GM15510 (cell line): ENCODE data around the gene TNNI2.

Experiments used
- POLR2A ChIP-seq: IDR thresholded peaks from 3 replicates; pipeline ENCODE4 v1.6.1; 2011; ENCODE audit warnings: borderline replicate concordance; ENCODE audit not compliant: insufficient read length; ENCODE audit errors: extremely low read depth

TNNI2 gene

DNA sequence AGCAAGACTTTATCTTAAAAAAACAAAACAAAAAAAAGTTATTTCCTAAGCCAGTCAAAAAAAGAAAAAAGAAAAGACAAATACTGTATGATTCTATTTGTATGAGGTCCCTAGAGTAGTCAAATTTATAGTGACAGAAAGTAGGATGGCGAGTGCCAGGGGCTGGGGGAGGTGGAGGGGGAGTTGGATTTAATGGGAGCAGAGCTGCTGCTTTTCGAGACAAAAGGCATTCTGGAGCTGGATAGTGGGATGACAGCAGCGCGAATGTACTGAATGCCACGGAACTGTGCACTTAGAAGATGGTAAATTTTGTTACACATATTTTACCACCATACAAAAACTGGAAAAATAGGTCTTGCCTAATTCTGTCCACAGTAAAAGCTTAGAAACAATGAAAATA, 21.8 kb upstream of the TNNI2 start:
- no peak for TF ChIP-seq POLR2A

DNA sequence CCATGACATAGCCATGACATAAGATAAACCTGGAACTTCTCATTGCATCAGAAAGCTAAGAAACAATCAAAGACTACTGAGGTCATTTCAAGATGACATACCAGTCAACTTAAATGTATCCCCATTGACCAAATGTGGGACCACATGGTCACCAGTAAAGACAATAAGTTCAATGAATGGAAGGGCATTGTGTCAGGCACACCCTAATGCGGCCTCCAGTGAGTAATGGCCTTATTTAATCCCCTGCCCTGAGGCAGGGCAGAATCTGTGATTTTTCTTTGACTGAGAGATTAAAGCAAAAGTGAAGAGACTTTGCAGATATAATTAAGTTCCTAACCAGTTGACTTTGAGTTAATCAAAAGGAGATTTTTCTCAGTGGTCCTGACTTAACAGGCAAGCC, 21.3 kb upstream of the TNNI2 start:
- no peak for TF ChIP-seq POLR2A

DNA sequence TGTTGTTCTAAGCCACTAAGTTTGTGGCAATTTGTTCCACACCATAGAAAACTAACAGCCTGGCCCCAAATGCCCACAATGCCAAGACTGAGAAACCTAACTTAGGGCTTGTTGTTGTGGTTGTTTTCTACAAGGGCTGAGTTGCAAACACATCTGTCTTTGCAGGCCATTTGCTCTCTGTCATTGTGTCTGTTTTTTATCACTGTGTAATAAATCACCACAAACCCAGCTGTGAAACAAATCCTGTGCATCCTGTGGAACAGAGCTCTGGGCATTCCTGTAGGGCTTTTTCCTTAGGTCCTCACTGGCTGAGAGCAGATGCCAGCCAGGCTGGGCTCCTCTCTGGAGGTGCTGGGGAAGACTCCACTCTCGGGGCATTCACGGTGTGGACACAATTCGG, 19.7 kb upstream of the TNNI2 start:
- TF ChIP-seq POLR2A: no peak

DNA sequence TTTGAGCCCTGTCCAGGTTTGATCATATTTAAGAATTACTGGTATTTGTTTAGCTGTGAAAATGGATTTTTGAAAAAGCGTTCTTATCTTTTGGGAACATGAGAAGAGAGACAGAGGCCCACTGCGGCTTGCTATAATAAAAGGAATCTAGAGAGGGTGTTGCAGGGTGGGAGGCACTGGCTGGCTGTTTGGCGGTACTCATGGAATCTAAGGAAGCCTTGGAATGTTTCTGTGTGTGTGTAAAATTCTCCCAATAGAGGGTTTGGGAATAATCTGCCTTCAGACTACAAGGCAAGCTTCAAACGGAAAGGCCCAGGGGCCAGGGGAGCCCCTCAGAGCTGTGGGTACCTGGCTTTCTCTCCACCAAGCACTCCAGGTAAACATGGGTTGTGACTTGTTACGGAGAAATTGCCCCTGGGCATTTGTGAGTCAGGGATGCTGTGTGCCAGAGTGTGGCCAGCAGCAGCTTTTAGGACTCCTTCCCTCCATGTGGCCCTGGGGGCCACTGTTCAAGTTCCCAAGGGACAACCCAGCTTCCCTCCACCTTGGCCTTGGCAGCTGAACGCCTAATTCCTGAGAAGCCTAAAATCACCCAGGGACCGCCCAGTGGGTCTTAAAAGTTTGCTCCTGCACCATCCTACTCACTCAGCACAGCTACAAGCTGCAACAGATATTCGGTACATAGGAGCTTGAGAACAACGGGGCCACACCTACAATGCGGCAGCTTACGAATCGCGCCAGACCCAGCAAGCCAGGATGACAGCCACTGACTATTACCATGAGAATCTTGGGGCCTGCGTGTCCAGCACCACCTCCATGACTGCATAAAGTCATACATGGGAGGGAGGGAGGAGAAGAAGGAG, 18.1 kb upstream of the TNNI2 start:
- TF ChIP-seq POLR2A: no peak

DNA sequence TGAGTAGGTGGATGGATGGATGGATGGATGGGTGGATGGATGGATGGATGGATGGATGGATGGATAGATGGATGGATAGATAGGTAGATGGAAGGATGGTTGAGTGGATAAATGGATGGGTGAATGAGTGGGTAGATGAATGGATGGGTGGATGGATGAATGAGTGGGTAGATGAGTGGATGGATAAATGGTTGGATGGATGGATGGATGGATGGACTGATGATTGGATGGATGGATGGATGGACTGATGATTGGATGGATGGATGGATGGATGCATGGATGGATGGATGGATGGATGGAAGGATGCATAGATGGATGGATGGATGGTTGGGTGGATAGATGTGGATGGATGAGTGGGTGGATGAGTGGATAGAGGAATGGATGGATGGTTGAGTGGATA, 17.2 kb upstream of the TNNI2 start:
- TF ChIP-seq POLR2A: no peak

DNA sequence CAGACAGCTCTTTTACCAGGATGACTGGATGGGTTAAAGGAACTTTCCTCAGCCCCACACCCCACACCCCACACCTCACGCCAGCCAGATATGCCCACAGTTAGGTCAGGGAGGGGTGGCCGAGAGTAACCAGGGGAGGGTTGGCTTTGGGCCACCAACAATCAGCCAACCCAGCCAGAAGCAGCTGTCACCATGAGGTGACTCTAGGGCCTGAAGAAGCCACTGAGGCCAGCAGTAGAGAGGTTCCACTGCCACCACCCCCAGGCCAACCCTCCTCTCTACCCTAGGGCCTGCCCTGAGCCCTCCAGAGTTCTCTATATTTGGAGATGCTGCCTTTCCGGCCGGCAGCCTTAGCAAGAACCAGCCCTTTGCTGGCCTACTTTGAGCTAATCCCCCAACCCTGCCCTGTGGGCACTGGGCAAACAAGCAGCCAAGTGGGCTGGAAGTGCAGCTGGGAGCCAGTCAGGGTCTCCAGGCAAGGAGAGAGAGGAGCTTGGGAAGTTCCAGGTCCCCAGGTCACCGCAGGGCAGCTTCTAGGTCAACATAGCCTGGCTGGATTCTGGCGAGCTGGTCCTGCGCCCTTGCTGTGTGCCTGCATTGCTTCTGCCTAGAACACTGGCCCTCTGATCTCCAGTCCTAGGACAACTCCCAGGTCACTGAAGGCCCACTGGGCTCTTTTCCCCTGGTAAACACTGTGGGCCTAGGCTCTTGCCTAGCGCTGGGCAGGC, 16.0 kb upstream of the TNNI2 start:
- TF ChIP-seq POLR2A: no peak

DNA sequence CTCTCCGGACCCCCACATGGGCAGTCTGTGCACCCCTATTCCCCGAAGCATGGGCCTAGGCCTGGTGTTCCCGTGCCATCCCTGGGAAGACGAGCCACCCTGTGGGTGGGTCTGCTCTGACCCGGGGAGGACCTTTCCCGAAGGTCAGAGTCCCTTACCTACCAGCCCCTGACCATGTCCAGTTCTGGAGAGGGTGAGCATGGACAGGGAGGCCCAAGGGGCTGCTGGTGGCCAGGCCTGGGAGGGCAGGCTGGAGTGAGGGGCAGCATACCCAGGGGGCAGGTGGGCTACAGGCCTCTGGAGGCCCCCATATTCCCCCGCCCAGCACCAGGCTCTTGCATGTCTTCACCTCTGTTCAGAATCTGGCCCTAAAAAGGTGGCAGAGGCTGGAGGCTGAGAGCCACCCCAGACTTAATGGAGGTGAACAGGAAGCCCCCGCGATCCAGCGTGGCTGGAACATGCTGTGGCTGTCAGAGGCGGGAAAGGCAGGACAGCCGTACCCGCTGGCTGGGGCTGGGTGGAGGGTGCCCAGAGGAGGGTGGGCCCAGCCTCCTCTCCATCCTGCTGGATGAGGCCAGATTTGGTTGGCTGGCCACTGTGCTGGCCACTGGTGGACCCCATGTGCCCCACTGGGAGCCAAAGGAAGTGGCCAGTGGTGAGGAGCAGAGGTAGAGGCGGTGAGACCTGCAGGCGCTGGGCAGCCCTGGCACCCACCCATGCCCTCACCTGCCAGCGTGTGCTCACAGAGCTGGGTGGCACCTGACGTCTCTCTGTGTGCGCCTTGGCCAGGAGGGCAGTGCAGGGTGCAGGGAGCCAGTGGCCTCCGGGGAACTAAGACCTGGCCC, 15.2 kb upstream of the TNNI2 start:
- no peak for TF ChIP-seq POLR2A

DNA sequence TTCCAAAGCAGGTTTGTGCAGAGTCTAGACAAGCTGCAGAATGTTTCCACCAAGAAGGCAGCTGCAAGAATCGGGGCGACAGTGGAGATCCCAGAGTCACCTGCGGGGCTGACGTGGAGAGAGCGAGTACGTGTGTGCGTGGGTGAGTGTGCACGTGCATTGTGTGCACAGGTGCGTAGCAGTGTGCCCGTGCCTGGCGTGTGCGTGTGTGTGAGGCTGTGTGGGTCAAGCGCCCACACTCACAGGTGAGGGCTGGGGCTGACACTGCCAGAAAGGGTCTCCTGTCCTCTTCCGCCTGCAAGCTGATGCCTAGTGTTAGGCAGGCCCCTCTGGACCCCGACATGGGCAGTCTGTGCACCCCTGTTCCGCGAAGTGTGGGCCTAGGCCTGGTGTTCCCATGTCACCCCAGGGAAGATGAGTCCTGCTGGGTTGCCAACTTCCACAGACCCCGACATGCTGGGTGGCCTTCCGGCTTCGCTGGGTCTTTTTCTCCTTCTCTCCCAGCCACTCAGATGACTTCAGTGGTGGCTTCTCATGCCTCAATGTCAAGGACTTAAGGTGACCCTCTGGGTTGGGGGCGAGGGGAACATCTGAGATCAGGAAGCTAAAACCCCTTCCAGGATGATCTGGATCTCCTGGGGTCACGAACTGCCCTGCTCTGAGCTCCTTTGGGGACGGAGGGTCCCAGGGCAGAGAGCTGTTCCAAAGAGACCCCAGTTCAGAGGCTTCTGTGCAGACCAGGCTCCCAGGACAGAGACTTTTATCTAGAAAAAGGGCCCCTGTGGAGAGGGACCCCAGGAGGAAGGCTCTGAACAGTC, 14.4 kb upstream of the TNNI2 start:
- no peak for TF ChIP-seq POLR2A

DNA sequence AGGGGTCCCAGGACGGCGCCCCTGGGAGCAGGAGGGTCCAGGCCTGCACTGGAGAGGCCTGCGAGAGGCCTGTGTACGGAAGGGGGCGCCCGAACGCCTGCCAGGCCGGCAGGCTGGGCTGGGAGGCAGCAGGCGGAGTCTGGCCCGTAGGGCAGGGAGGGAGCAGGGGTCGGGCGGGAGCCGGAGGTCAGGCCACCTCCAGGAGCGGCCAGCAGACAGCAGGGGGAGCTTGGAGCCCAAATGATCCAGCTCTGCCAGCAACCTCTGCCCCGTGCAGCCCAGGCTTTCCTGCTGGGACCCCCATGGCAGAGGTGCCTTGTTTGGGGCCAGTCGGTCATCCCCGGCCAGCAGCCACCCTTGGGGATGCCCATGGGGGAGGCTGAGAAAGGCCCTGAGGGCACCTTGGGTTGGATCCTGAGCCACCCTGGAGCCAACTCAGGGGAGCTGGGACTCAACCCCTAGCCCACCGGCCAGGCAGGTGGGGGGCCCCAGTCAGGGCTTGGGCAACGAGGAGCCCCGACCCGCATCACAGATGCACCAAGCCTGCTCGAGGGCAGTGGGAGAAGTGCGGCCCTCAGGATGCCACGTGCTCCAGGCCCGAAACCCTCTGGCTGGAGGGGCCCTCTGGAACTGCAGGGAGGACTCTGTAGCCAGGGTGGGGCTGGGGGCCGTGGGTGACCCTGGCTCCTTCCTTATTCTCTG, 13.6 kb upstream of the TNNI2 start:
- TF ChIP-seq POLR2A: no peak

DNA sequence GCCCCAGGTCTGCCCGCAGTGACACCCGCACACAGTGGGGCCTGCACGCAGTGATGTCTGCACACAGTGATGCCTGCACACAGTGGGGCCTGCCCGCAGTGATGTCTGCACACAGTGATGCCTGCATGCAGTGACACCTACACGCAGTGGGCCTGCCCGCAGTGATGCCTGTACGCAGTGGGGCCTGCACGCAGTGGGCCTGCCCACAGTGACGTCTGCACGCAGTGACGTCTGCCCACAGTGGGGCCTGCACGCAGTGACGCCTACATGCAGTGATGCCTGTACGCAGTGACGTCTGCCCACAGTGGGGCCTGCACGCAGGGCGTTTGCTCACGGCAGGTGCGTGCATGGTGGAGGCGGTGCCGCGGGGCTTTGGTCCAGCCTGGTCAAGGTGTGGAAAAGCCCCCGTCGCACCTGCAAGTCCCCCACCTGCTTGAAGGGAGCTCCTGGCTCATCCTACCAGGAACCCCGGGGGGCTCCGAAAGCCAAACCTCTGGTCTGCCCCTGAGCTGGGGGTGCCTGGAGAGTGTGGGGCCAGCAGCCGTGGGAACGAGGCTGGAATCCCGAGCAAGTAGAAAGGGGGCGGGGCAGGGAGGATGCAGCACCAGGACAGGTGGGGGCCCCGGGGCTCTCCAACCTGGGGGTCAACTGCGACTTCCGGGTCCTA, 12.9 kb upstream of the TNNI2 start:
- TF ChIP-seq POLR2A: no peak

DNA sequence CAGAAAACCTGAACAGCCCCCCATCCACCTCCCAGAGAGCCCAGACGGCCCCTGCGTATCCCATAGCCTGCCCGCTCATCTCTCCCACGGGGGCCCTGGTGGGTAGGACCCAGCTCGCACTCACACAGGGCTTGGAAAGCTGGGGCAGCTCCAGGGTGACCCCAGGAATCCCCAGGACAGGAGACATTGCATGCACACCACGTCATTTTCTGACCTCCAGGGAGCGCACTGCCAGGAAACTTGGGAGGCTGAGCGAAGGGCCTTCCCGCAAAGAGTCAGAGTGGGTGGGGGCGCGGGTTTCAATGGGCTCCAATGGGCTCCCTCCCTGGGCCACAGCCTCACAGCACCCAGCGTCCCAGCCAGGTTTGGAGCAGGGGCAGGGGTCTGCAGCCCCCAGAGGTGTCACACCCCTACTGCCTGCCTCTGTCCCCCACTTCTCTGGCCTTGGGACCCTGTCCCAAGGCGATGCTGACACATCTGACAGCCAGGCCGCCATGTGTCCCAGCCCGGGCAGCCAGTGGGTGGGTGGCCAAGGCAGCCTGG, 12.2 kb upstream of the TNNI2 start:
- no peak for TF ChIP-seq POLR2A

DNA sequence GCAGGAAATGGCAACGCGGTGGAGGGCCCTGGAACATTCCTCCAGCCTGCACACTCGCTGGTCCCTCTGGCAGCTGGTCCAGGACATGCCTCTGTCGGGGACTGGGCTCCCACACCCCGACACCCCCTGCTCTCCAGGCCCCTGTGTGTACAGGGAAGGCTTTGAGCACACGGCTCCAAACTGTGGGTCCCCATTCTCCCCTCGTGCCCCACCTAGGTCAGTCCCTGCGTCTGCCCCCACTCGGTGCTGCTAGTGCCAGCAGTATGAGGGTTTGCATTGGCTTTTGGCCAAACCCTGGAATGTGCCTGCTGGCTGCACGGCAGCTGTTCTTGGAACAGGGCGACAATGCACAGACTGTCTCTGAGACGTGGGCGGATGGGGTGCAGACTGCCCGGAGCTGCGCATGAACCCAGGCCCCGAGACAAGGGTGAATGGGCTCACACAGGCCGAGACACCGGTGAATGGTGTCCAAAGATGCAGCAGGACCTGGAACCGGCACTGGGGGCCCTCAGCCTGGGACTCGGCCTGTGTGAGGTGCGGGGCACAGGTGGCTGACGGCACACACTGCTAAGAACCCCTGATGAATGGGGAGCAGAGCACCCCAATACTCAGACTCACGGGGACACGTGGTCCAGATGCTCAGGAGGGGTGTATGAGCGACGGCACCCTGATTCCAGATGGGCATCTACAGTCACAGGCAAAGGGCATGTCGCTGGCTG, 11.5 kb upstream of the TNNI2 start:
- TF ChIP-seq POLR2A: no peak
